Putamen (tissue), 1 donor: ENCODE results near the gene ACTR10.
A peak's percentile ranks its signal among the peaks of the same experiment; 100 is the strongest.

ENCODE experiments used
- DNase-seq: peaks from one replicate; pipeline ENCODE4 v3.0.0-alpha.2; 2016; ENCODE audit warnings: low spot score

The ACTR10 gene

GRCh38 chr14:58199726-58200479, at the start of gene ACTR10:
TSS of gene ACTR10 (plus strand) at chr14:58200149. CDS start at chr14:58200218, 69 bp downstream.
- DNase-seq: peak; percentile 85

GRCh38 chr14:58150243-58150805, 49.6 kb upstream of the ACTR10 start:
- no peak for DNase-seq

GRCh38 chr14:58151133-58152013, 48.6 kb upstream of the ACTR10 start:
- DNase-seq: no peak

GRCh38 chr14:58152014-58152857, 47.7 kb upstream of the ACTR10 start, which contains the start of gene ARMH4:
TSS of gene ARMH4 (minus strand) at chr14:58152213. CDS start at chr14:58139358, 12,855 bp downstream.
- peak; percentile 83 for DNase-seq

- no peak for DNase-seq
Measured at GRCh38 chr14:58160561-58160960, 39.4 kb upstream of the ACTR10 start.

GRCh38 chr14:58166005-58166983, 33.7 kb upstream of the ACTR10 start:
- DNase-seq: peak; percentile 74

- no peak for DNase-seq
Measured at GRCh38 chr14:58167057-58167456, 32.9 kb upstream of the ACTR10 start.

- no peak for DNase-seq
Measured at GRCh38 chr14:58167891-58168290, 32.1 kb upstream of the ACTR10 start.

GRCh38 chr14:58171090-58171489, 28.9 kb upstream of the ACTR10 start:
- peak; percentile 52 for DNase-seq

GRCh38 chr14:58177125-58177524, 22.8 kb upstream of the ACTR10 start:
- no peak for DNase-seq

GRCh38 chr14:58189176-58189575, 10.8 kb upstream of the ACTR10 start:
- no peak for DNase-seq

GRCh38 chr14:58191763-58192601, 8.0 kb upstream of the ACTR10 start:
- no peak for DNase-seq

- no peak for DNase-seq
Measured at GRCh38 chr14:58193542-58193941, 6.4 kb upstream of the ACTR10 start.

- DNase-seq: no peak
Measured at GRCh38 chr14:58196198-58196597, 3.8 kb upstream of the ACTR10 start.

GRCh38 chr14:58198086-58198485, 1.9 kb upstream of the ACTR10 start:
- DNase-seq: no peak

GRCh38 chr14:58200480-58200841, 512 bp downstream of the ACTR10 start:
- DNase-seq: no peak

- no peak for DNase-seq
Measured at GRCh38 chr14:58200846-58201245, 897 bp downstream of the ACTR10 start.

- DNase-seq: no peak
Measured at GRCh38 chr14:58213176-58213575, 13.2 kb downstream of the ACTR10 start.

GRCh38 chr14:58215191-58215914, 15.4 kb downstream of the ACTR10 start:
- no peak for DNase-seq
